GM19324 (cell line): ENCODE measurements around the gene FES.
"Not testable (repeated sequence)": the region's sequence is repeated elsewhere in the genome, so short reads cannot be mapped to it uniquely, and the experiment has no call there.

Source experiments
- ATAC-seq: cut with Tn5 transposase; IDR thresholded peaks from one replicate; pipeline ENCODE4 v1.9.1; 2021; ENCODE audit warnings: mild to moderate bottlenecking, moderate library complexity; ENCODE audit not compliant: unreplicated experiment, low FRiP score

FES gene

GRCh38 chr15:90883976-90884718 lies at the start of gene FES:
FES (plus strand) TSS chr15:90884504; CDS start chr15:90885046, 542 bp downstream.
- ATAC-seq, result no peak

- no peak for ATAC-seq
Observed at GRCh38 chr15:90834626-90835025, 49.7 kb upstream of the FES start.

GRCh38 chr15:90836296-90836871 lies 47.9 kb upstream of the FES start:
- no peak for ATAC-seq

GRCh38 chr15:90837094-90837493 lies 47.2 kb upstream of the FES start:
- no peak for ATAC-seq

GRCh38 chr15:90838139-90838538 lies 46.2 kb upstream of the FES start:
- no peak for ATAC-seq

- no peak for ATAC-seq
Observed at GRCh38 chr15:90838544-90838943, 45.8 kb upstream of the FES start.

GRCh38 chr15:90839187-90840071 lies 44.9 kb upstream of the FES start:
- peak; percentile 82 for ATAC-seq

- no peak for ATAC-seq
Observed at GRCh38 chr15:90840157-90840855, 44.0 kb upstream of the FES start.

- ATAC-seq, result no peak
Observed at GRCh38 chr15:90840954-90841353, 43.4 kb upstream of the FES start.

GRCh38 chr15:90844696-90845095 lies 39.6 kb upstream of the FES start:
- no peak for ATAC-seq

- no peak for ATAC-seq
Observed at GRCh38 chr15:90845201-90845949, 38.9 kb upstream of the FES start.

- not testable (repeated sequence) for ATAC-seq
Observed at GRCh38 chr15:90849424-90849823, 34.9 kb upstream of the FES start.

GRCh38 chr15:90851114-90851513 lies 33.2 kb upstream of the FES start:
- no peak for ATAC-seq

- ATAC-seq, result no peak
Observed at GRCh38 chr15:90851940-90852339, 32.4 kb upstream of the FES start.

GRCh38 chr15:90855139-90855538 lies 29.2 kb upstream of the FES start:
- no peak for ATAC-seq

GRCh38 chr15:90857337-90857736 lies 27.0 kb upstream of the FES start:
- ATAC-seq, result no peak

GRCh38 chr15:90857883-90858443 lies 26.3 kb upstream of the FES start:
- no peak for ATAC-seq

- ATAC-seq, result no peak
Observed at GRCh38 chr15:90859234-90860131, 24.8 kb upstream of the FES start.

- ATAC-seq, result no peak
Observed at GRCh38 chr15:90860450-90860849, 23.9 kb upstream of the FES start.
